ENCODE results near the gene DHX32. TPM values are rescaled to one million over a fixed set of nuclear protein-coding genes. Genes with fewer than 3 reads are reported as not detected.

DHX32 gene
- polyA plus RNA-seq, 4 donors = 22.8 to 27.7 (median 26.4) TPM

DNA sequence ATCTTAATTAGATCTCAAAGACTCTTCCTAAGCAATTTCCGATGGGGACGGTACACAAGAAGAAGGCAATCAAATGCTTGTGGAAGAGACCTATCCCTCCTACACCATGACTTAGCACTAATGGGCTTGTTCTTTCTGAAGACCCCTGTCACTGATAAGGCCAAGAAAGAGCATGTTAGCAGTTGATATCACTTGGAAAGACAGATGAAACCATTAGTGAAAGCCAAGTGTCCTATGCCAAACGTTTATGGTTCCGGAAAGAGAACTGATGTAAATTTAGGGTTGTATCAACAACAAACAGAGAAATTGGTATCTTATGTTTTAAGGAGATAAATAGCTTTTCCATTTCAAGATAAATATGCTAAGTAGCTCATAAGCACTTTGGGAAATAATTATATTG lies 64.5 kb downstream of the DHX32 start:
- DNase-seq (ENCODE audit: low read depth in 4 of 4, low spot score in 3 of 4) = no peak

- no peak for DNase-seq (ENCODE audit: low read depth in 4 of 4, low spot score in 3 of 4)
Observed at GRCh38 chr10:125815764-125816163, 65.3 kb downstream of the DHX32 start.

- no peak for DNase-seq (ENCODE audit: low read depth in 4 of 4, low spot score in 3 of 4)
Observed at GRCh38 chr10:125812128-125812750, 68.9 kb downstream of the DHX32 start.

DNA sequence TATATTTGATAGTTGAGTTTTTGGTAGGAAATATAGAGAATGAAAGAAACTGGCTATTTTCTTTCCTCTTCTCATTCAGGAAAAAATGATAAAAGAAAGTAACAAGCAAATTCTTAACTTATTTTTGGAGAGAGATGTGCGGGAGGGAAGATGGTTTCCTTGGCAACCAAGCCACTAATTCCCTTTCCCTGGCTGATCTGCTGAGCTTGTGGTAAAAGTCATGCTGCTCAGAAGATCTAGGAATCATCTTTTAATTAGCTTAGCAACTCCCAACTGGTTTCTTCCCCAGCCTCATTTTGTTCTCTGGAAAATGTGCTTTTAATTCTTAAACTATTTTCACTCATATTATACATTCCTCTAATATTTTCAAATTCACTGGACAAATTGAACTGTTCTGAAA lies 69.8 kb downstream of the DHX32 start:
- DNase-seq (ENCODE audit: low read depth in 4 of 4, low spot score in 3 of 4) = no peak

DNA sequence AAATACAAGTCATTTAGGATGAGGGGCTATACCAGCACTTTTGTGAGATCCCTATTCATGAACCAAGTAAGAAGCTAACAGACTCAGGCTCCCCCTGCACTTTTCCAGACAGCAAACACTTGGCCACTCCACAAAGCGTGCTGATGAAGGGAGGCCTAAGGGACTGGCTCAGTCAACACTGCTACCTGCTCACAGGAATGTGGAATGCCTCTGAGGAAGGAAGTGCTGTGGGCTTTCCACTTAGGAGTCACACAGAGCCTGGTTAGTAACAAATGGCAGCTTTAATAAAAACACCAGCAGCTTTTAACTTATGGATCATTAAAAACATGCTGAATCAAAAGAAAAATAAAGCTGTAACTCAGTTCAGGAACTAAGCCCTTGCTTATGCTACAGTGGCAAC lies 73.0 kb downstream of the DHX32 start:
- DNase-seq (ENCODE audit: low read depth in 4 of 4, low spot score in 3 of 4) = no peak

GRCh38 chr10:125802739-125803138 lies 78.4 kb downstream of the DHX32 start:
- DNase-seq (ENCODE audit: low read depth in 4 of 4, low spot score in 3 of 4) = no peak

DNA sequence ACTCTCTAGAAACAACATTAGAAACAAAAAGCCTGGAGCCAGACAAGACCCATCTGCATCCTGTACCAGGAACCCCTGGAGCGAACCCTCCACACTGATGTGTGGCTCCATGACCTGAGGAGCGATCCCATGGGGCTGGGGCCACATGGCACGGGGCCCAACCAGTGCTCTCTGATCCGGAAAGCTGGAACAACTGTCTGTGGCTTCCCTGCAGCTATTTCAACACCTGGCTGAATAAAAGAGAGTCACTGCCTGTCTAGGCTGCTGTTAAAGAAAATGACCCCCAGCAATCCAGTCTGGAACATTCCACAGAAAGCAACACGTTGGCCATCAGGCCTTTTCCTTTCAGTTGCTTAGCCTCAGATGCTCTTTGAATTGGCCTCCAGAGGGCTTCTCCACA lies 79.0 kb downstream of the DHX32 start:
- DNase-seq (ENCODE audit: low read depth in 4 of 4, low spot score in 3 of 4) = no peak

DNA sequence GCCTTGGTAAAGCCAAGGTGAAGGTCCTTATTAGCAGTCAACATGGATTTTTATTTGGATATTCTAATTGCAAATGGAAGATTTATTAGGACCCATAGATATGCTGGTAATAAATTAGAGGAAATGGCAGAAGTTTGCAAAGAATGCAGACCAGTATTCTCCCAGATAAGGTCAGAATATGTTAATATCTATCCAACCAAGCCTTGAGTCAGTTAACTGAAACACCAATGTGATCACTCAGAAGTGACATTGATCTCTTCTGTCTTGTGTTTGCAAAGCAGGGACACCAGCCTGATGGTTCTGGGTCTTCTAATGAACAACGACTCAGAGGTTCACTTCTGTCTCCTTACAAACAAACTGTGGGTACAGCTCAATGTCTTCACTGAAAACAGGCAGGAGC lies 79.5 kb downstream of the DHX32 start:
- no peak for DNase-seq (ENCODE audit: low read depth in 4 of 4, low spot score in 3 of 4)

GRCh38 chr10:125799451-125800182 lies 81.5 kb downstream of the DHX32 start:
- no peak for DNase-seq (ENCODE audit: low read depth in 4 of 4, low spot score in 3 of 4)

DNA sequence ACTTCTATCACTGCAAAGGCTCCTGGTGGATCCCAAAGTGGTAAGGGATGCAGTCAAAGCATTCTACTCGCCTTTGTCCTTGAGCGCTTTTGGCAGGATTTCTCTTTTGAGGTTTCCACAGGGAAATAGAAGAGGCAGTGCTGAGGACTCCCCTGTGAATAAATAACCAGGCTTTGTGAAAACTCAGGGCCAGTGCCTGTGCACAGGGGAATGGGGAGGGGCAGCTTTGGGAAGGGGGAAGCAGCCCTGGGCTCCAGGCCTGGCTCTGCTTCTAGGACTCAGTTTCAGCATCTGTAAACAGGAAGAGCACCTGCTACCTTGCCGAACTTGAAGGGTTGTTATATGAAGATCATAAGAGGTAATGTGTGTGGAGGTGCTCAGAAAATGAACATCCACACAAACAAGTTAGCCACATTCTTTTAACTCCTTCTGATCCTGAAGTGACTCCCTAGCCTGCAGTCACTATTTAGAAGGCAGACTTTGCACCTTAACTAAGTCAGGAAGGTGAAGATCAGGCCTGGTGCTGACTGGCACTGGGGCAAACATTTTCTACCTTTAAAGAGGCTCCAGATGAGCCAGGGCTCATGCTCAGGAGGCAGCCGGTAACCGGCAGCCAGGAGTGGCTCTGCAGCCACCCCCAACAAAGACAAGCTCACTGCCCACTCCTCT lies 83.0 kb downstream of the DHX32 start:
- DNase-seq (ENCODE audit: low read depth in 4 of 4, low spot score in 3 of 4) = no peak

- no peak for DNase-seq (ENCODE audit: low read depth in 4 of 4, low spot score in 3 of 4)
Observed at GRCh38 chr10:125797424-125797823, 83.7 kb downstream of the DHX32 start.

DNA sequence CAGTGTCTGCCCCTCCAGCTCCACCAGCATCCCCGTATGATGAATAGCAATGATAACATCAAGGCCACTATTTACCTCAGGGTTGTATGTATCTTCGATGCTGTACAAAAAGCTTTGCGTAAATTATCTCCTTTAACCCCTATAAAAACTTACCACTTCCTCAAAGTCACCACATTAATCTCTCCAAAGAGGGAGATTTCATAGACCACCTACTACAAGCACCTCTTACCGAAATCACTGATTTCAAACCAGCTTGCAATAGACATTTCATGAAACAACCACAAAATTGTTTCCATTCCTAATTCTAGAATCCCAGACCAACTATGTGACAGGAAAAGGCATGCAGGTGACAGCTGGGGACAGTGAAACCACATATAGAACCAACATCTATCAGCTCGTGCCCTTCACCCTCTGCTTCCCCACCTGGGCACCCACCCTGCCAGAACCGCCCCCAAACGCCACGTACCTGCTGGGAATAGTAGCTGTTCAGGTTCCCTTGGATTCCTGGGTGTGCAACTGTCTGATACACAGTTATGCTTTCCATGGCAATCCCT lies 85.4 kb downstream of the DHX32 start:
- no peak for DNase-seq (ENCODE audit: low read depth in 4 of 4, low spot score in 3 of 4)

DNA sequence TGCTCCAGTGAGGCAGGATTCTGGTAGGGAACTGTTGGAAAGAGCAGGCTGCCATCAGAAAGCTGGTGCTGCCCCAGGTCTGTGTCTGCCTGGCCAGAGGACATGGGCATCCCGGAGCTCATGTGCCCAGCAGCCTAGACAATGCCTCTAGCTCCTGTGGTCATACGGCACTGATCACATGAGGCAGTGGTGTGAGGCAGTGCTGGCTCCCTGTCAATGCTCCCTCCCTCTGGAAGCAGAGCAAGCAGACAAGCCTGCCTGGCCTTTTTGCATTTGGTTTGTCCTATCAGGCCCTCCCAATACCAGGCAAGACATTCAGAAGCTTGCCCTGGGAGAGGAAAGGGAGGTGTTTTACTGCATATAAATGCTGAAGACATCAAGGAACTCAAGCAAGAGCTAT lies 86.0 kb downstream of the DHX32 start:
- no peak for DNase-seq (ENCODE audit: low read depth in 4 of 4, low spot score in 3 of 4)

DNA sequence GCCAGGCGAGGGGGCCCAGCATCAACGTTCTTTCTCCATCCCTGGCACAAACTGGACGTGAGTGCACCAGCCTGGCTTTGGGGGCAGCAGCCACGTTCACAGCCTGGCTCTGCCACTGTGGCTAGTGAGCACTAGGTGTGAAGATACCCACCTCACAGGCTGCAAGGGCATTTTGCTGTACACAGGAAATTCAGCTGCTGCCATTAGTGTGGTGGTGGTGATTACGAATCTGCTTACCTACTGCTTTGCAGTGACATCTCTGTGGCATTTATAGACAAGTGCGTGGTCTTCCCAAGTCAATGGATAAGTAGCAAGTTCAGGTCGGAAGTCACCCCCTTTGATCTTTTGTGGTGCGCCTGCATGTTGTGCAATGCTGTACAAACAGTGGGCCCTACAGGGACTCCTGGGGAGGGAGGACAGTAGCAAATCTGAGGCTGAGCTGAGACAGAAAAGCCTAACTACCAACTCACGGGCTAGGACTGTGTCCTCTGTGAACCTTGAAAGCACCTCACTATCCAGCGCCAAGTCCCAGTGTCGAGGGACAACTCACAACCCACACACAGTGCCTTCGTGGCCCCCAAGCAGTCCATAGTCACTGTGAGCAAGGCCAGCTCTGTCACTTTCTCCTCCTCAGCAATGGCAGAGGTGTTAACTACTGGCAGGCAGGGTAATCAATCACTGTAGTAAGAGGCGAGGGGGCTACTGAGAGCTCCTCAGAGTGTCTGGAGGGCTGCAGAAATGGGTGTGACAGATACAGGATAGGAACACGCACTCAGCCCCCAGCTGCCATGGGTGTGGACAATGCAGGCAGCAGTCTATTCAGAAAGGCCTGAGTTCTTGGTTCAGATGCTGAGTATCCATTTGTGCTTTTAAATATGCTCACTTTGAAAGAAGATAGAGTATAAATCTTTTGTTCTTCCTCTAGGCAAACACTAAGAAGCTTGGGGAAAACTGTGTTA lies 88.5 kb downstream of the DHX32 start:
- DNase-seq (ENCODE audit: low read depth in 4 of 4, low spot score in 3 of 4) = no peak

- no peak for DNase-seq (ENCODE audit: low read depth in 4 of 4, low spot score in 3 of 4)
Observed at GRCh38 chr10:125788156-125789034, 92.7 kb downstream of the DHX32 start.

Measured in right renal pelvis (tissue), 4 donors.